HepG2 (cell line): ENCODE measurements around the gene STARD5.

ENCODE experiments used
- FOXA1 ChIP-seq, 2 experiments: fragments of 450-650 bp in 1 of 2; sonication (generic) in 1 of 2; formaldehyde crosslinking in 1 of 2; IDR thresholded peaks; 2 replicates each; pipeline versions ENCODE4 v1.4.0 to v1.6.1; 2016 to 2020; ENCODE audit warnings: missing genetic modification reagents in 1 of 2
- HOXA7 ChIP-seq: sonication (generic); formaldehyde crosslinking; IDR thresholded peaks from 2 replicates; pipeline ENCODE4 v1.8.1; 2022; ENCODE audit warnings: mild to moderate bottlenecking, missing genetic modification reagents, moderate library complexity
- MBNL3 ChIP-seq: fragments of 250-450 bp; sonication (Bioruptor Pico); conservative IDR thresholded peaks from 2 replicates; pipeline ENCODE4 v1.8.0; 2022; ENCODE audit warnings: mild to moderate bottlenecking, inconsistent platforms
- RELA ChIP-seq: sonication (generic); formaldehyde crosslinking; IDR thresholded peaks from 2 replicates; pipeline ENCODE4 v1.4.0; 2020; ENCODE audit warnings: missing genetic modification reagents
- SMC3 ChIP-seq: IDR thresholded peaks from 2 replicates; pipeline ENCODE4 v1.6.1; 2011; ENCODE audit warnings: low read length, improper control_type of control experiment
- TCF7L2 ChIP-seq: IDR thresholded peaks from 2 replicates; pipeline ENCODE4 v1.6.1; 2011; ENCODE audit warnings: mild to moderate bottlenecking, low read depth, low read length, moderate library complexity

DNA sequence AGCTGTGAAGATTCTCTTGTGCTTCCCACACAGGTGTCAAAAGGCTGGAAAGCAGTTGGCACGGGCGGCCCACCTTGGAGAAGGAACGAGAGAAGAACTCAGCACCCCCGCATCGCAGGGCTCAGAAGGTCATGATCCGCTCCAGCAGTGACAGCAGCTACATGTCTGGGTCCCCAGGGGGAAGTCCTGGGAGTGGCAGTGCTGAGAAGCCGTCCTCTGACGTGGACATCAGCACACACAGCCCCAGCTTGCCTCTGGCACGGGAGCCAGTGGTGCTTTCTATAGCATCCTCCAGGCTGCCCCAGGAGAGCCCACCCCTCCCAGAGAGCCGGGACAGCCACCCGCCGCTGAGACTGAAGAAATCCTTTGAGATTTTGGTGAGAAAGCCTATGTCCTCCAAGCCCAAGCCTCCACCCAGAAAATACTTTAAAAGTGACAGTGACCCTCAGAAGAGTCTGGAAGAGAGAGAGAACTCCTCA is 31.4 kb downstream of the STARD5 start:
- no peak for TF ChIP-seq FOXA1 (IDR thresholded peaks at IDR 0.05)
- no peak for TF ChIP-seq FOXA1 (CRISPR knock-in tag; IDR thresholded peaks at IDR 0.05)
- no peak for TF ChIP-seq MBNL3 (CRISPR knock-in tag)
- TF ChIP-seq SMC3: no peak
- no peak for TF ChIP-seq TCF7L2
- TF ChIP-seq RELA (CRISPR knock-in tag): no peak
- TF ChIP-seq HOXA7 (CRISPR knock-in tag): no peak
